ENCODE results near the gene DEDD2.
"Not testable (repeated sequence)": the region's sequence is repeated elsewhere in the genome, so short reads cannot be mapped to it uniquely, and the experiment has no call there.

The DEDD2 gene, protein sequence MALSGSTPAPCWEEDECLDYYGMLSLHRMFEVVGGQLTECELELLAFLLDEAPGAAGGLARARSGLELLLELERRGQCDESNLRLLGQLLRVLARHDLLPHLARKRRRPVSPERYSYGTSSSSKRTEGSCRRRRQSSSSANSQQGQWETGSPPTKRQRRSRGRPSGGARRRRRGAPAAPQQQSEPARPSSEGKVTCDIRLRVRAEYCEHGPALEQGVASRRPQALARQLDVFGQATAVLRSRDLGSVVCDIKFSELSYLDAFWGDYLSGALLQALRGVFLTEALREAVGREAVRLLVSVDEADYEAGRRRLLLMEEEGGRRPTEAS

GRCh38 chr19:42217520-42218437 is at the start of gene DEDD2:
Gene DEDD2, minus strand, starts transcription at chr19:42217677. Its CDS starts 670 bp downstream, at chr19:42217007.
- peak; percentile 99 for DNase-seq

DNA sequence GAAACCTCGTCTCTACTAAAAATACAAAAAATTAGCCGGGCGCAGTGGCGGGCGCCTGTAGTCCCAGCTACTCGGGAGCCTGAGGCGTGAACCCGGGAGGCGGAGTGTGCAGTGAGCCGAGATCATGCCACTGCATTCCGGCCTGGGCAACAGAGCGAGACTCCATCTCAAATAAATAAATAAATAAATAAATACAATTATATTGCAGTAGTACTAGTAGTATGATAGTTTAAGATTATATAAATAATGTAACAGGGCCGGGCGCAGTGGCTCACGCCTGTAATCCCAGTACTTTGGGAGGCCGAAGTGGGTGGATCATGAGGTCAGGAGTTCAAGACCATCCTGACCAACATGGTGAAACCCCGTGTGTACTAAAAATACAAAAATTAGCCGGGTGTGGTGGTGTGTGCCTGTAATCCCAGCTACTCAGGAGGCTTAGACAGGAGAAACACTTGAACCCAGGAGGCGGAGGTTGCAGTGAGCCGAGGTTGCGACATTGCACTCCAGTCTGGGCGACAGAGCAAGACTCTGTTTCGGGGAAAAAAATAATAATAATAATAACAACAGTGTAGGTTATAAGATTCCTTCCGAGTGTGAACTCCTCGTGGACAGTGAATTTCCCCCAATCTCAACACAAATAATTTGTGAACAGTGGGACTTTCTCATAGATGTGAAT is 49.6 kb upstream of the DEDD2 start:
- not testable (repeated sequence) for DNase-seq

GRCh38 chr19:42266105-42266504 is 48.6 kb upstream of the DEDD2 start:
- not testable (repeated sequence) for DNase-seq

GRCh38 chr19:42261763-42262162 is 44.3 kb upstream of the DEDD2 start:
- DNase-seq, result peak; percentile 45

DNA sequence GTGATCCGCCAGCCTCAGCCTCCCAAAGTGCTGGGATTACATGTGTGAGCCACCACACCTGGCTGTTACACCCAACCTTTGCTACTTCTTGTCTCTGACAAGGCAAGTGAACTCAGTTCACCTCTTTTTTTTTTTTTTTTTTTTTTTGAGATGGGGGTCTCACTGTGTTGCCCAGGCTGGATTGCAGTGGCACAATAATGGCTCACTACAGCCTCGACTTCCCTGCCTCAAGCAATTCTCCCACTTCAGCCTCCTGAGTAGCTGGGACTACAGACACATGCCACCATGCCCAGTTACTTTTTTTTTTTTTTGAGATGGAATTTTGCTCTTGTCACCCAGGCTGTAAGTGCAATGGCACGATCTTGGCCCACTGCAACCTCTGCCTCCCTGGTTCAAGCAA is 40.4 kb upstream of the DEDD2 start:
- DNase-seq, result not testable (repeated sequence)

DNA sequence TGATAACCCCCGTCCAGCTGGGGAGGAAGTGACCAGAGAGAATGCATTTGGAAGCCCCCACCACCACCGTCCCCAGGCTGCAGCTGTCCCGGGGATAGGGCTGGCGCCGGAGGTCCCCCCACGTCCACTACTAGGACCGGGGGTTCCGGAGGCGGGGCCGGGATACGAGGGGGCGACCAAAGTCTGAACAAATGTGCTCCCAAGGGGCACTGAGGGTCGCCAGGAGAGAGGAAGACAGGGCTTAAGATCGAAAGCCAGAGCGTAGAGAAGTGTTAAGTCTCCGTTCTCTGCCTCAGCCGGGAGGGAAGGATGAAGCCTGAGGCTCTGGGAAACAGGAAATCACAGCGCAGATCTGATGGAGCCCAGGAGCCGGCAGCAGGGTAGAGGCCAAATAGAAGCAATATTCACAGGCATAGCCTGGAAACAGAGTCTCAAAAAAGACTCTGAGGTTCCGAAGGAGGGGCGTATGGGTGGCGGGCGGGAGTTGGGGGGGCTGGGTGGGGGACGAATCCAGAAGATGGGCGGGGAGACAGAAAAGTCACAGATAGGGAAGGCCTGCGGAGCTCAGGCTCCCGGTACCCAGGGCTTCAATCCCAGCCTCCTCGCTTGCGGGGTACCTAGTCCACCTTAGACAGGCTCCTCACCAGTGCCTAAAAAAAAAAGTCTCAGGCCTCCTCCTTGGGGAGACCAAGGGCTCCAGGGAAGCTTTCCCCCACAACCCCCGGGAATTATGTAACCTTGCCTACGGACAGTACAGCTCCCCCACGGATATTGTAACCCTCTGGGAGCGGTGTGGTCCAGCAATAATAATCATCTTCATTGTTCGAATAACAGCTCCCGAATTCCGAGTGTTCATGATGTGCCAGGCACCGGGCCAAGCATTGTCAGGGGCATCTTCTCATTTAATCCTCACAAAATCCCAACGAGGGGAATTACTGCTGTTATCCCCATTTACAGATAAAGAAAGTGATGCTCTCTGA is 38.6 kb upstream of the DEDD2 start:
- peak; percentile 57 for DNase-seq

- peak; percentile 93 for DNase-seq
These were observed 37.6 kb upstream of the DEDD2 start, which contains the start of gene ERF for GRCh38 chr19:42254850-42255765. Gene ERF, minus strand, starts transcription at chr19:42255128. Its CDS starts 129 bp downstream, at chr19:42254999.

- peak; percentile 80 for DNase-seq
These were observed 36.8 kb upstream of the DEDD2 start for GRCh38 chr19:42254089-42254849.

DNA sequence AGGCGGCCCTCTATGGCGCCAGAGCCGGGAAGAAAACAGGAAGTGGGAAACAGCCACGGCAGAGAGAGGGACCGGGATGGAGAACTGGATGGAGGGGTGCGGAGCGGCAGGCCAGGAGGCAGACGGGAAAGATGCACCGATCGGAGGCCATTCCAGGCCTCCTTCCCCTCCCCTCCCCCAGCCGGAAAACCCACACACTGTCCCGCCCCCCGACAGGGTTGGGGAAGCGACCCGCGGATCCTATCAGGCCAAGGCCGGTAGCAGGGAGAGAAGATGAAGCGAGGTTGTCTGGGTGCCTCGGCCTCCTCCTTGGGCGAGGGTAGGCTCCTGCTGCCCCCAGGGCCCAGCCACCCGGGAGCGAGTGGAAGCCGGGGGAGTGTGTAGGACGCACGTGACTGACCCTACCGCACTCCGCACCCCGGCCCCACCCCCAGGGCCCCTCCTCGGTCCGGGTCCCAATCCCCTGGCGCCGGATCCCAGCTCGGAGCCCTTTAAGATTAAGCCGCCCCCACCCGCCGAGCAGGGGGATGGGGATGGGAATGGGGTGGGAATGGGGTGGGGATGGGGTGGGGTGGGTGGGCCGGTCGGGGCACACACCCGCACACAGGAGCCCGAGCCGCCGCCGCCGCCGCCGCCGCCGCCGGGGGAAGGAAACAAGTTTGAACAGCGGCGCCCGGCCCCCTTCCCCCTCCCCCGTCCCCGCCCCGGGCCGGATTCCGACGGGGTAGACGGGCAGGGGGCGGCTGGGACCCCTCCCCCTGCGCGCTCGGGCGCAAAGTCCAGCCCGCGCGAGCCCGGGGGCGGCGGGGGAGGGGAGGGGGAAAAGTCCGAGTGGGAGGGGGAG is 36.0 kb upstream of the DEDD2 start:
- peak; percentile 73 for DNase-seq

GRCh38 chr19:42252365-42253244 is 35.1 kb upstream of the DEDD2 start:
- peak; percentile 69 for DNase-seq

DNA sequence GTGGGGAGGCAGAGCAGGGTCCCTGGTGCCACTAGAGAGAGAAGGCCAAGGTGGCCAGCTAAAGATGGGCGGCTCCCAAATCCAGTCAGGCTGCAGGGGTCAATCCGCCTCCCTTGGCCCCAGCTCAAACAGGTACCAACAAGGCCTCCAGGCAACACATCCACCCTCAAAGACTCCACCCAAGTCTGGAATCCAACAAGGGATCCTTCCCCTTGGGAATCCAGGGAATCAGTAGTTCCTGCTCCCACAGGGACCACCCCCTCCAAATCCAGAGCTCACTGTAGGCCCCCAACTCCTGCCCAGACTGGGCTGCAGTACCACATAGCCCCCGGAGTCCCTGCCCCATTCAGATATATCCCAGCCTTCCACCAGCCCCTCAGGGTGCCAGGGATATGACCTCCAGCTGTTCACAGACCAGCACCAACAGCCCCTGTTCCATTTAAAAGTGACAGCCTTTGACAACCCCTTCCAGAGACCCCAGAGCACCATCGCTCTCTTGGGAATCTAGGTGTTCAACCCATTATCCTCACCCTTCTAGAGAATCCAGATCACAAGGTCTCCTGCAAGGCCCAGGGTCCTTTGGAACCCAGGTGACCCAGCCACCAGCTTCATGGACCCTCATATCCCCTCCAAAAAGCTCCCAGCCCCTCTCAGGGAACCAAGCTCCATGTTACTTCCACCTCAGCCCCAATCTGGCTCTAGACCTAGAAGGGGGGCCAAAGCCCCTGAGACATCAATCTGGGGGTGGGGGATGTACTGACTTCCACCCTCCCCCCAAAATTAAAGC is 34.3 kb upstream of the DEDD2 start:
- DNase-seq, result no peak

DNA sequence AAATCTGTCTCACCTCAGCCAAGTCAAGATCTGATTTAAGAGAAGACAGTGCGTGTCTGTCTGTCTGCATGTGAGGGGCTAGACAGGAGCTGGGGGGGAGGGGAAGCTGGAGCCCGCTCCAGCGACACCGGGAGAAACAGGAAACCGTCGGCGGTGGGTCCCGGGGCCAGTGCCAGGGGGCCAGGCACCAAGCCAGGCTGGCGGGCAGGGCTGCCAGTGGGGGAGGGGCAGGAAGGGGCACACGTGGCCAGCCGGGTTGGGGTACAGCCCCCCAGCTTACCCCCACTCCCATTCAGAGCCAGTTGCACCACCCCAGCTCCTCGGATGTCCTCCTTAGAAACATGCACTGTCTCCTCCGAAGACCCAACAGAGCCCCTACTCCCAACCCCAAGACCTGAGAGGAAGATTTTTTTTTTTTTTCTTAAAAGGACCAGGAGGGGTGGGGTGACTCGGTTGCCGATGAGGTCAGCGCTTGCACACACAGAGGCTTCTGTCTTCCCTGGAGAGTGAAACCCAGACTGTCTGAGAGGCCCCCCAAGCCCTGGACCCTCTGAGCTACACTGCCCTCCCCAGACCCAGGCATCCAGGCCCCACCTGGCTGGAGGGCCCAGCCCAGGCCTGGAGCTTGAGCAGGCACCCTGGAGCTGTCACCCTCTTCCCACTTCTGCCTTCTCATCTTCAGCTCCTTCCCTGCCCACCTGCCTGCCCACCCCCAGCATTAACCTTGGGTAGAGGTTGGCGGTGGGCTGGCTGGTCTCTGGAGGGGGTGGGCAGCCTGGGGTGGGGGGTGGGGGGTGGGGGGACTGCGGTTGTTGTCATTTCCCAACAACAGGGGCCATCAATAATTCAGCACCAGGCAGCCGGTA is 33.4 kb upstream of the DEDD2 start:
- peak; percentile 49 for DNase-seq

GRCh38 chr19:42250183-42250665 is 32.7 kb upstream of the DEDD2 start:
- no peak for DNase-seq

DNA sequence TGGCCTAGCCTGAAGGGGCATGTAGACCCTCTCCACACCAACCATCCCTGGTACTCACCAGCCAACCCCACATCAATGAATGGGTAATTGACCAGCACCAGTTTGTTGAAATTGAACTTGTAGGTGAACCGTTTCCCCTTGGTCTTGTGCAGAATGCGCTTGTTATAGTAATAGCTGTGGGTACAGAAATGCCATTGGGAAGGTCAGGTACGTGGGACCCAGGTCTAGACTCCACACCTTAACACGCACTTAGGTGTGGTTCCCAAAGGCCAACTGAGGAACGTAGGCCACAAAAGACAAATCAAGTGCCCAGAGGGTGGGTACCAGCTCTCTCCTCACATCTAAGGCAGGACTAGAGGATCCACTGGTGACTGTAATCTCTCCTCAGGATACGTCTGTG is 32.3 kb upstream of the DEDD2 start:
- DNase-seq, result no peak

DNA sequence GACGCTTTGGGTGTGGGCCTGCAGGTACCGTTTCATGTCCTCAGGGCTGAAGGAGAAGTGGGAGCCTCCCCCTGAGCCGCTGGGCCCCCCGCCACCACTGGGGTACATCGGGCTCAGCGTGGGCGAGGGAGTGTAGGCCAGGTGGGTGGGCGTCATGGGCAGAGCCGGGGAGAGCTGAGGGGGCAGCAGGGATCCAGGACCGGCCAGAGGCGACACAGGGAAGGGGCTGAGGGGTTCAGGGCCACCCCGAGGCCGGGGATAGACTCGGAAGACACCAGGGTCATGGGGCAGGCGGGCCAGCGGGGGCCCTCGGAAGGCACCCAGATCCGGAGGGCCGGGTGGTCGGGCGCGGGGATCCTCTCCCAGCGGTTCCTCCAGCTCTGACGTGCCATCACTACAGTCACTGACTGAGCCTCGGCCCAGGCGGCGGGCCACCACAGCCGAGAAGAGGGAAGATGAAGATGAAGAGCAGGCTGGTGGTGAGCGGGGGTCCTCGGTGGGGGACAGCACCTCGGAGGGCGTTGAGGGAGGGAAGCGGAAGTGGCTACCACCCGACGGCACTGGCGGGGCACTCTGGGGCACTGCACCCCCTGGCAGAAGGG is 31.8 kb upstream of the DEDD2 start:
- DNase-seq, result no peak
